Astrocyte (in vitro differentiated cells and primary cell): ENCODE data around the gene LIPC. TPM values are rescaled to one million over a fixed set of nuclear protein-coding genes. Genes with fewer than 3 reads are reported as not detected.

ENCODE experiments used
- DNase-seq: peaks from one replicate; pipeline ENCODE4 v3.0.0-alpha.2; 2010; ENCODE audit warnings: low read depth
- FAIRE-seq: peaks from 2 replicates; lab custom pipeline; 2011; peaks lifted over from hg19 to GRCh38; lab: Jason Lieb, UNC
- H2AFZ ChIP-seq: 2 replicates; pipeline ENCODE4 v1.6.0; 2012; ENCODE audit warnings: low read depth, low read length, inconsistent platforms
- H3K27ac ChIP-seq: 2 replicates; pipeline ENCODE4 v1.5.1; 2011; ENCODE audit warnings: low read depth, low read length, inconsistent platforms
- H3K27me3 ChIP-seq: 2 replicates; pipeline ENCODE4 v1.6.0; 2011; ENCODE audit warnings: low read length, inconsistent platforms; ENCODE audit not compliant: insufficient read depth
- H3K36me3 ChIP-seq: 2 replicates; pipeline ENCODE4 v1.5.1; 2011; ENCODE audit warnings: low read length, inconsistent platforms; ENCODE audit not compliant: insufficient read depth
- H3K4me1 ChIP-seq: 2 replicates; pipeline ENCODE4 v1.5.1; 2011; ENCODE audit warnings: low read length, inconsistent platforms; ENCODE audit not compliant: insufficient read depth
- H3K4me2 ChIP-seq: 2 replicates; pipeline ENCODE4 v1.6.0; 2012; ENCODE audit warnings: low read length, inconsistent platforms
- H3K4me3 ChIP-seq: 2 replicates; pipeline ENCODE4 v1.5.1; 2011; ENCODE audit warnings: low read depth, mild to moderate bottlenecking, low read length, inconsistent platforms; ENCODE audit not compliant: insufficient read depth
- H3K79me2 ChIP-seq: 2 replicates; pipeline ENCODE4 v1.6.0; 2012; ENCODE audit warnings: mild to moderate bottlenecking, low read length, inconsistent platforms; ENCODE audit not compliant: insufficient read depth
- H3K9ac ChIP-seq: 2 replicates; pipeline ENCODE4 v1.6.0; 2012; ENCODE audit warnings: mild to moderate bottlenecking, low read length, inconsistent platforms
- H3K9me3 ChIP-seq: 2 replicates; pipeline ENCODE4 v1.5.1; 2012; ENCODE audit warnings: low read depth, mild to moderate bottlenecking, low read length, inconsistent platforms; ENCODE audit not compliant: insufficient read depth
- H4K20me1 ChIP-seq: 2 replicates; pipeline ENCODE4 v1.6.0; 2012; ENCODE audit warnings: low read length, inconsistent platforms; ENCODE audit not compliant: insufficient read depth
- H3K27ac Mint-ChIP-seq: one replicate; pipeline ENCODE4 v1.8.0; 2021; ENCODE audit warnings: mild to moderate bottlenecking, mixed read lengths; ENCODE audit not compliant: unreplicated experiment
- H3K27me3 Mint-ChIP-seq: one replicate; pipeline ENCODE4 v1.8.0; 2021; ENCODE audit warnings: low read depth, mixed read lengths; ENCODE audit not compliant: unreplicated experiment
- H3K36me3 Mint-ChIP-seq: one replicate; pipeline ENCODE4 v1.8.0; 2021; ENCODE audit warnings: low read depth, mixed read lengths; ENCODE audit not compliant: unreplicated experiment
- H3K4me1 Mint-ChIP-seq: one replicate; pipeline ENCODE4 v1.8.0; 2021; ENCODE audit warnings: low read depth, mixed read lengths; ENCODE audit not compliant: unreplicated experiment
- H3K4me3 Mint-ChIP-seq: one replicate; pipeline ENCODE4 v1.8.0; 2021; ENCODE audit warnings: mild to moderate bottlenecking, moderate library complexity, mixed read lengths; ENCODE audit not compliant: unreplicated experiment
- H3K9me3 Mint-ChIP-seq: one replicate; pipeline ENCODE4 v1.8.0; 2021; ENCODE audit warnings: mild to moderate bottlenecking, mixed read lengths; ENCODE audit not compliant: unreplicated experiment
- EZH2 ChIP-seq: IDR thresholded peaks from 2 replicates; pipeline ENCODE4 v1.6.1; 2012; ENCODE audit warnings: mild to moderate bottlenecking, low read length, inconsistent platforms; ENCODE audit not compliant: insufficient read depth
- total RNA-seq: library from RNA; stranded (reverse); gene quantifications from 2 replicates; pipeline ENCODE4 v1.2.1, GENCODE V29; 2021
- TF ChIP-seq, protein P1 (sequence below): IDR thresholded peaks from 2 replicates; pipeline ENCODE4 v1.5.1; 2011; ENCODE audit warnings: low read depth, mild to moderate bottlenecking, inconsistent platforms, low read length, moderate library complexity; ENCODE audit not compliant: insufficient read depth

The LIPC gene
- total RNA-seq, 1 donor from 2014 or later: not detected

DNA sequence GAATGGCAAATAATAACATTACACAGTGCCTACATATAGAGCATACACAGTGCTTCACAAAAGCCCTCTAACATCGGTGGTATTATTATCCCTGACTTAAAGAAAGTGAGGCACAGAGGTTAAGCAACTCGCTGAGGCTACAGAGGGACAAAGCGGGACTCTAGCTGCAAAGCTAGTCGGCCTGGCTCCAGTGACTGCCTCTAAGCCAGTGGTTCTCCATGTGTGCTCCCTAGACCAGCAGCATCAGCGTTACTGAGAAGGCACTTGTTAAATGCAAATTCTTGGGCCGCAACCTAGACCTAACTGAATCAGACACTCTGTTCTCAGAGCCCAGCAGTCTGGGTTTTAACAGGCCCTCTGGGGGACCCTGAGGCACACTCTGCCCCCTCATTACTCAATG lies 33.1 kb upstream of the LIPC start:
- H3K27ac ChIP-seq: no peak overlapping the region
- H3K4me2 ChIP-seq: no peak overlapping the region
- H3K79me2 ChIP-seq: no peaks in the 10 kb centered on the region
- H3K4me1 ChIP-seq: no peaks in the 10 kb centered on the region
- no peaks in the 10 kb centered on the region for H3K36me3 ChIP-seq
- H3K9me3 ChIP-seq: no peaks in the 10 kb centered on the region
- H4K20me1 ChIP-seq: no peaks in the 10 kb centered on the region
- no peak overlapping the region for H2AFZ ChIP-seq
- peaks cover 3% of the 10 kb centered on the region for H3K27me3 ChIP-seq
- H3K27me3 Mint-ChIP-seq: peaks cover 19% of the 10 kb centered on the region
- no peak overlapping the region for H3K4me3 Mint-ChIP-seq
- no peak overlapping the region for H3K9ac ChIP-seq
- no peaks in the 10 kb centered on the region for H3K36me3 Mint-ChIP-seq
- H3K4me1 Mint-ChIP-seq: peaks cover 19% of the 10 kb centered on the region
- FAIRE-seq: no peak
- TF ChIP-seq, protein P1, sequence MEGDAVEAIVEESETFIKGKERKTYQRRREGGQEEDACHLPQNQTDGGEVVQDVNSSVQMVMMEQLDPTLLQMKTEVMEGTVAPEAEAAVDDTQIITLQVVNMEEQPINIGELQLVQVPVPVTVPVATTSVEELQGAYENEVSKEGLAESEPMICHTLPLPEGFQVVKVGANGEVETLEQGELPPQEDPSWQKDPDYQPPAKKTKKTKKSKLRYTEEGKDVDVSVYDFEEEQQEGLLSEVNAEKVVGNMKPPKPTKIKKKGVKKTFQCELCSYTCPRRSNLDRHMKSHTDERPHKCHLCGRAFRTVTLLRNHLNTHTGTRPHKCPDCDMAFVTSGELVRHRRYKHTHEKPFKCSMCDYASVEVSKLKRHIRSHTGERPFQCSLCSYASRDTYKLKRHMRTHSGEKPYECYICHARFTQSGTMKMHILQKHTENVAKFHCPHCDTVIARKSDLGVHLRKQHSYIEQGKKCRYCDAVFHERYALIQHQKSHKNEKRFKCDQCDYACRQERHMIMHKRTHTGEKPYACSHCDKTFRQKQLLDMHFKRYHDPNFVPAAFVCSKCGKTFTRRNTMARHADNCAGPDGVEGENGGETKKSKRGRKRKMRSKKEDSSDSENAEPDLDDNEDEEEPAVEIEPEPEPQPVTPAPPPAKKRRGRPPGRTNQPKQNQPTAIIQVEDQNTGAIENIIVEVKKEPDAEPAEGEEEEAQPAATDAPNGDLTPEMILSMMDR: no peak
- TF ChIP-seq EZH2: no peak
- H3K4me3 ChIP-seq: no peak overlapping the region
- DNase-seq: no peak
- H3K27ac Mint-ChIP-seq: no peak overlapping the region
- no peaks in the 10 kb centered on the region for H3K9me3 Mint-ChIP-seq

DNA sequence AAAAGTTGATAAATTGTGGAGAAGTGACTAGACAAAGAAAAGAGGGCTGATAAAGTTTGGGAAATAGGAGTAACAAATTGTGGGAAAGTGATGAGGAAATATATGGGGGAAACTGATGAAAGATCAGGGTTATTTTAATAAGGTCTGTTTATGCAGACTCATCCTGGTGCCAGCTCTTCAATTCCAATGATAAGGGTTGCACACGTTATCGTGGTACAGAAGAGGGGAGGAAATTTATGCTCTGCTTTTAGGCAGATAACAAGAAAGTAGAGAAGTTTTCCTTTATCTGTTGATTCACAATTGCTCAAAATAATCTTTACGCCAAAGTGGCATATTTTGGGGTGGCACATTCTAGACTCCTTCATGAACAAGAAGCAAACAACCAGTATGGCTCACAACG lies 32.1 kb upstream of the LIPC start:
- TF ChIP-seq, protein P1: no peak
- no peak for TF ChIP-seq EZH2
- Histone ChIP-seq H3K27me3 (peaks cover 3% of the 10 kb centered on the region), H3K79me2 (no peaks in the 10 kb centered on the region), H2AFZ (no peak overlapping the region), H4K20me1 (no peaks in the 10 kb centered on the region), H3K9me3 (no peaks in the 10 kb centered on the region), H3K9ac (no peak overlapping the region), H3K4me1 (no peaks in the 10 kb centered on the region), H3K4me3 (no peak overlapping the region), H3K27ac (no peak overlapping the region), H3K36me3 (no peaks in the 10 kb centered on the region), H3K4me2 (no peak overlapping the region)
- H3K4me1 Mint-ChIP-seq: peaks cover 15% of the 10 kb centered on the region
- H3K36me3 Mint-ChIP-seq: no peaks in the 10 kb centered on the region
- FAIRE-seq (no peak), DNase-seq (no peak)
- no peak overlapping the region for H3K4me3 Mint-ChIP-seq
- H3K27ac Mint-ChIP-seq: no peak overlapping the region
- no peaks in the 10 kb centered on the region for H3K9me3 Mint-ChIP-seq
- peaks cover 22% of the 10 kb centered on the region for H3K27me3 Mint-ChIP-seq

DNA sequence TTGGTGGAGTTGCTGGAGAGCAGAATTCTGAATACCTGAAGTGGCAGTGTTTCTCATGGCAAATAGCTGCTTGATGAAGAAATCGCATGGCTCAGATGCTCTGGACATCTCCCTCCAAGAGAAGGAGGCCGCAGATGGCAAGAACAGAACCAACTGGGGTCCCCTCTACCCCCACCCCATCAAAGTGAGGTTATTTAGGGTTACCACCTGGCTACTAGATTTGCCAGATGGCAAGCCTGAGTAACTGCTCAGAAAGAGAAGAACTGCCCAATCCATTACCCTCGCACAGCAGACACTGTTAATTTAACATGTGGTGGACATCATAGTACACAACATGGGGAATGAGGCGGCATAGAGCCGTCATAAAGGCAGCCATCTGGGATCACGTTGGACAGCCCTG lies 30.5 kb upstream of the LIPC start:
- Histone ChIP-seq H3K4me3 (no peak overlapping the region), H3K4me2 (no peak overlapping the region), H3K9me3 (no peaks in the 10 kb centered on the region), H3K36me3 (no peaks in the 10 kb centered on the region), H3K9ac (no peak overlapping the region), H4K20me1 (no peaks in the 10 kb centered on the region), H3K27ac (no peak overlapping the region), H3K27me3 (peaks cover 3% of the 10 kb centered on the region), H2AFZ (no peak overlapping the region), H3K79me2 (no peaks in the 10 kb centered on the region), H3K4me1 (no peaks in the 10 kb centered on the region)
- no peak for FAIRE-seq
- Mint-ChIP-seq H3K27me3 (peaks cover 22% of the 10 kb centered on the region), H3K4me1 (peaks cover 5% of the 10 kb centered on the region), H3K4me3 (no peak overlapping the region), H3K36me3 (no peaks in the 10 kb centered on the region), H3K27ac (no peak overlapping the region), H3K9me3 (no peaks in the 10 kb centered on the region)
- DNase-seq: no peak
- no peak for TF ChIP-seq EZH2
